Measurements from ENCODE around the gene HIVEP3.

DNA sequence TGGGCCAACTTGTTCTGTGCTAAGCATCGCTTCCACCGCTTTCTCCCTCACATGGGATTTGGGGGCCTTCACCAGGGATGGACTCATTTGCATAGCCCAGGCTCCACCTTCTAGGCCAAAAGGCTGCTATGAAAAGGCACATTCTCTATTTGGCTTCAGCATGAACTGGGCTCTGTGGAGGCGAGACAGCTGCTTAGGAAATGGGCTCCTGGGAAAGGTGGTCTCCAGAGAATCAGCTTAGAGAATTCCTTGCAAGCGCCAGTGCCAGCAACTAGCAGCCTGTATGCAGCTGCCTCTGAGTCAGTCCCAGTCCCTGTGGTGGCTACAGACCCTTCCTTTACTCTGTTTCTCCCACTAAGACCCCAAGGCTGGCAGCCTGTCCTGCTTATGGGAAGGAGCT is 214.5 kb downstream of the HIVEP3 start:
- no peak for TF ChIP-seq ZNF274 (IDR thresholded peaks at IDR 0.05; ENCODE audit: low read depth, low read length)
- TF ChIP-seq YY1 (IDR thresholded peaks at IDR 0.05; ENCODE audit: insufficient read depth, insufficient read length) = no peak
- TF ChIP-seq SUZ12 (IDR thresholded peaks at IDR 0.05; ENCODE audit: extremely low read depth, insufficient read depth, insufficient read length) = no peak
